ENCODE data around the gene MAP3K2.
"Not testable (repeated sequence)": the region's sequence is repeated elsewhere in the genome, so short reads cannot be mapped to it uniquely, and the experiment has no call there.

The MAP3K2 gene

DNA sequence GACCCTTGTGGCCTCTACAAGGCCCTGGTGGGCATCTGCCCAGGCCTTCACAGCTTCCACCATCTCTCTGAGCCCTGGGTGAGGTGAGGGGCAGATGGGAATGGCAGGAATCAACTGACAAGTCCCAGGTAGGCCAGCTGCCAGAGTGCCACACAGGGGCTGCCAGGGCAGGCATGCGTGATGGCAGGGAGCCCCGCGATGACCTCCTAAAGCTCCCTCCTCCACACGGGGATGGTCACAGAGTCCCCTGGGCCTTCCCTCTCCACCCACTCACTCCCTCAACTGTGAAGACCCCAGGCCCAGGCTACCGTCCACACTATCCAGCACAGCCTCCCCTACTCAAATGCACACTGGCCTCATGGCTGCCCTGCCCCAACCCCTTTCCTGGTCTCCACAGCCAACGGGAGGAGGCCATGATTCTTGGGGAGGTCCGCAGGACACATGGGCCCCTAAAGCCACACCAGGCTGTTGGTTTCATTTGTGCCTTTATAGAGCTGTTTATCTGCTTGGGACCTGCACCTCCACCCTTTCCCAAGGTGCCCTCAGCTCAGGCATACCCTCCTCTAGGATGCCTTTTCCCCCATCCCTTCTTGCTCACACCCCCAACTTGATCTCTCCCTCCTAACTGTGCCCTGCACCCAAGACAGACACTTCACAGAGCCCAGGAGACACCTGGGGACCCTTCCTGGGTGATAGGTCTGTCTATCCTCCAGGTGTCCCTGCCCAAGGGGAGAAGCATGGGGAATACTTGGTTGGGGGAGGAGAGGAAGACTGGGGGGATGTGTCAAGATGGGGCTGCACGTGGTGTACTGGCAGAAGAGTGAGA lies 32.5 kb upstream of the MAP3K2 start:
- DNase-seq: no peak

GRCh38 chr2:127419448-127420038 lies 31.8 kb upstream of the MAP3K2 start:
- DNase-seq: no peak

- DNase-seq: no peak
These were observed 31.3 kb upstream of the MAP3K2 start for GRCh38 chr2:127419112-127419430.

GRCh38 chr2:127418300-127419111 lies 30.7 kb upstream of the MAP3K2 start, which contains the start of gene PROC:
Gene PROC, plus strand, starts transcription at chr2:127418427. Its CDS starts 1,516 bp downstream, at chr2:127419943.
- DNase-seq: no peak

GRCh38 chr2:127417406-127417805 lies 29.6 kb upstream of the MAP3K2 start:
- DNase-seq: no peak

GRCh38 chr2:127416506-127417001 lies 28.8 kb upstream of the MAP3K2 start:
- no peak for DNase-seq

GRCh38 chr2:127415593-127416505 lies 28.1 kb upstream of the MAP3K2 start:
- peak; percentile 40 for DNase-seq

DNA sequence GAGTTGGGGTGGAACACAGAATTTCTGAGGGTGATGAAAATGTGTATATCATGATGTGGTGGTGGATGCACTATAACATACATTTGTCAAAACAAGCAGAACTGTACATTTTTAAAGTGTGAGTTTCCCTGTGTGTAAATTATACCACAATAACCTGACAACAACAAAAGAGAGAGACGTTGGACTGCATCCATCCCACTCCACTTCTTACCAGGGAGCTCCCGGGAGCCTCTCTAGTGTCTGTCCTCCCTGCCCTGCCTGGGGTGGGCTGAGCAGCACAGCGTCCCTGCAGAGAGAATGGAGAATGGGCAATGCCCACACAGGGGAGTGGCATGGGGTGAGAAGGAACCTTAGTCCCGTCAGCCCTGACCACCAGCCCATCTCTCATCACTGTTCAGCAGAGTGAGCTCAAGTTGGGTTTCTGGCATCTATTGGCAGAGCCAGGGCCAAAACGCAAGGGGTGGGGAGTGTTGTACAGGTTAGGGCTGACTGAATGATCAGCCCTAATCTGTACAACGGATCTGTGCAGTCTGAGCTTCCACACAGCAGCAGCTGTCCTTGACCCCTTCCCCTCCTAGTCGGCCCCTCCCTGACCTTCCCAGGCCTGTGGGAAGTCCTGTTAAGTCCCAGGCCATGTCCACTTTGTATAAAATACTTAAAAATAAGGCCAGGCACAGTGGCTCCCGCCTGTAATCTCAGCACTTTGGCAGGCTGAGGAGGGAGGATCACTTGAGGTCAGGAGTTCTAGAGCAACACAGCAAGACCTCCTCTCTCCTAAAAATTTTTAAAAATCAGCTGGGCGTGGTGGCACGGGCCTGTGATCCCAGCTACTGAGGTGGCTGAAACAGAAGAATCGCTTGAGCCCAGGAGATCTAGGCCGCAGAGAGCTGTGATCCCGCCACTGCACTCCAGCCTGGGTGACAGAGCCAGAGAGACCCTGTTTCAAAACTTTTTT lies 27.1 kb upstream of the MAP3K2 start:
- no peak for DNase-seq

- peak; percentile 27 for DNase-seq
These were observed 26.2 kb upstream of the MAP3K2 start for GRCh38 chr2:127413782-127414637.

- DNase-seq: no peak
These were observed 25.4 kb upstream of the MAP3K2 start for GRCh38 chr2:127413200-127413599.

- peak; percentile 84 for DNase-seq
These were observed 24.0 kb upstream of the MAP3K2 start for GRCh38 chr2:127411653-127412369.

GRCh38 chr2:127410871-127411652 lies 23.3 kb upstream of the MAP3K2 start:
- peak; percentile 61 for DNase-seq

DNA sequence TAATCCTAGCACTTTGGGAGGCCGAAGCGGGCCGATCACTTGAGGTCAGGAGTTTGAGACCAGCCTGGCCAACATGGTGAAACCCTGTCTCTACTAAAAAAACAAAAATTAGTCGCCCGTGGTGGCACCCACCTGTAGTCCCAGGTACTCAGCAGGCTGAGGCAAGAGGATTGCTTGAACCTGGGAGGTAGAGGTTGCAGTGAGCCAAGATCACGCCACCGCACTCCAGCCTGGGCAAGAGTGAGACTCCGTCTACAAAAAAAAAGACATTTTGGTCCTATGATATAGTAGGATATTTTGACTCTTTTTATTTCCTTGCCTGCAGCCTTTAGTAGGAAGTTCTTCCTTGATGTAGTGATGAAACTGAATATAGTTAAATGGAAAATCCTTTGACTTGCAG lies 21.9 kb upstream of the MAP3K2 start:
- not testable (repeated sequence) for DNase-seq

DNA sequence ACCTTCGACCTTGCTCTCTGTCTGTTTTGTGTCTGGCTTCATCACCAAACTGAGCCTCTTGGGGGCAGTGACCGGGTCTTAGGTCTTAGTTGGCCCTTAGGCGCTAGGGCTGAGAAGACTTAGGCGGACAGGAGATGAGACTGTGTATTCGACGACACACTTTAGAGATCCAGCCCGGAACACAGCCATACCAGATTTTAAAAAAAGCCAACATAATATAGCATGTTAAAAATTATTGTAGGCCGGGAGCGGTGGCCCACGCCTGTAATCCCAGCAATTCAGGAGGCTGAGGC lies 21.0 kb upstream of the MAP3K2 start:
- no peak for DNase-seq

DNA sequence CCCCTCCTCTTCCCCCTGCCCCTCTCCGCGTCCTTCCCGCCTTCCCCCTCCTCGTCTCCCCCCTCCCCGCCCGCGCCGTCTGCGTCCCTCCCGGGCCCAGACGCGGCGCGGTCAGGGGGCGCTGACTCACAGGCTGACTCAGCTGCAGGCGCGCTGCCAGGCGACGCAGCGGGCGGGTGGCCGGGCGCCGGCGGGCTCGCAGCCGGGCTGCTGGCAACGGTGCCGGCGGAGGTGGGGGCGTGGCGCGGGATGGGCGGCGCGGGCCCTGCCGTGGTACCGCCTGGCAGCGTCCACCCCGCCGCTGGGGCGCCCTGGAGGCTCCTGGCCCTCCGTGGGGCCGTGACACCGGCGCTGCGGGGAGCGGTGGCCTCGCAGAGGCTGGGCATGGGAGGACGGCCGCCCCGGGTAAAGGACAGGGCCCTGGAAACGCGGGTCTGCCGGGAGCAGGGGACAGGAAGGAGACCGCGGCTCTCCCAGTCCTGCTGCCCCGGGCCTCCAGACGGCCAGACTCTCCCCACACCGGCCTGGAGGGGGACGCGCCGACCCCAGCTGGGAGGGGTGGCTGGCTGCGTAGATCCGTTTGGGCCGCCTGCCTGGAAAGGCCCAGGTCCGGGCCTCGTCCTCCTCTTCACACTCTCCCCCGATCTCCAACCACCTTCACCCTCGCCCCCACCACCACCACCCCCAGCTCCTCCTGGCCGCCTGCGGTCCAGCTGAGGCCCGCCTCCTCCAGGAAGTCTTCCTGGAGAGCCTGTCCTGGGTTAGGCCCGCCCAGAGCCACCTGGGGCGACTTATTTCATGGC lies 20.4 kb upstream of the MAP3K2 start:
- DNase-seq: peak; percentile 96

GRCh38 chr2:127407661-127408003 lies 19.9 kb upstream of the MAP3K2 start:
- no peak for DNase-seq

DNA sequence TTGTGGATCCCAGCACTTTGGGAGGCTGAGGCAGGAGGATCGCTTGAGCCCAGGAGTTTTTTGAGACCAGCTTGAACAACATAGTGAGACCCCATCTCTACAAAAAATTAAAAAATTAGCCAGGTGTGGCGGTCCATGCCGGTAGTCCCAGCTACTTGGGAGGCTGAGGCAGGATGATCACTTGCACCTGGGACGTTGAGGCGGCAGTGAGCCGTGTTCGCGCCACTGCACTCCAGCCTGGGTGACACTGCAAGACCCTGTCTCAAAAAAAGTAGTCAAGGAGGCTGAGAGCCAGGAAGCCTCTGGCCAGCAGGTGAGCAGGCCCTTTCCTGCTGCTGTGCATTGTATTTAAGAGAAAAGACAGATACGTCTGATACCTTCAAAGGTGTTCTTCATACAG lies 19.3 kb upstream of the MAP3K2 start:
- no peak for DNase-seq

DNA sequence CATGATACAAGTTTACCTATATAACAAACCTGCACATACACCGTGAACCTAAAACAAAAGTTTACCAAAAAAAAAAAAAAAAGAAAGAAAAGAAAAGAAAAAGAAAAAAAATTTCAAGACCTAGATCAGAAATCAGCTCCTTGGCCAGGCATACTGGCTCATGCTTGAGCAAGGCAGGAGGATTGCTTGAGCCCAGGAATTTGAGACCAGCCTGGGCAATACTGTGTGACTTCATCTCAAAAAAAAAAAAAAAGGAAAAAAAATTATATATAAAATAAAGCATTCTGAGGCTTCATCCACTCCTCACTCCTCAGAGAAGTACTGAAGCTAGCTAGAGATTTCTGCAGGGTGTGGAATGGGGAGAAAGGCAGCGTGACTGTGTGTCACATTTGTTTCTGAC lies 18.7 kb upstream of the MAP3K2 start:
- DNase-seq: no peak
